A673 (cell line): ENCODE data around the gene ADAM8. TPM values are rescaled to one million over a fixed set of nuclear protein-coding genes. Genes with fewer than 3 reads are reported as not detected.

Experiments
- BruUV-seq: library from RNA; stranded (reverse); fragments of 400-500 nt; replicated peaks from 2 replicates; lab custom pipeline; 2021; lab: Mats Ljungman, UMichigan
- CTCF ChIA-PET: fragments of 300-600 bp; sonication (Branson Sonifier 250); formaldehyde crosslinking; loops from one replicate; lab custom pipeline; 2022; ENCODE audit warnings: antibody characterized with exemption; lab: Charles Lee
- POLR2A ChIA-PET: fragments of 300-600 bp; sonication (Branson Sonifier 250); formaldehyde crosslinking; loops from one replicate; lab custom pipeline; 2022; ENCODE audit warnings: antibody characterized with exemption; ENCODE audit not compliant: low non-redundant PET; lab: Charles Lee
- DNase-seq: peaks from one replicate; pipeline ENCODE4 v3.0.0-alpha.2; 2015; ENCODE audit warnings: low spot score
- H3K27ac ChIP-seq: fragments of 200-600 bp; sonication (generic); 2 replicates; pipeline ENCODE4 v1.5.1; 2016; ENCODE audit warnings: mixed run types, low read depth, mild to moderate bottlenecking, mixed read lengths, antibody characterized with exemption, low read length; ENCODE audit not compliant: poor library complexity, severe bottlenecking
- H3K27me3 ChIP-seq: fragments of 200-600 bp; sonication (generic); replicated peaks from 2 replicates; pipeline ENCODE4 v1.6.1; 2017; ENCODE audit warnings: mixed run types, low read depth, mild to moderate bottlenecking, mixed read lengths, antibody characterized with exemption, low read length; ENCODE audit not compliant: insufficient read depth, poor library complexity
- H3K36me3 ChIP-seq: fragments of 200-600 bp; sonication (generic); 2 replicates; pipeline ENCODE4 v1.6.1; 2016; ENCODE audit warnings: mixed run types, mild to moderate bottlenecking, mixed read lengths, antibody characterized with exemption, low read length; ENCODE audit not compliant: insufficient read depth, poor library complexity, severe bottlenecking
- H3K4me1 ChIP-seq: fragments of 200-600 bp; sonication (generic); 2 replicates; pipeline ENCODE4 v1.6.1; 2017; ENCODE audit warnings: mixed run types, mild to moderate bottlenecking, mixed read lengths, antibody characterized with exemption, low read length; ENCODE audit not compliant: insufficient read depth, poor library complexity, severe bottlenecking
- H3K4me3 ChIP-seq: fragments of 200-600 bp; sonication (generic); 2 replicates; pipeline ENCODE4 v1.5.1; 2016; ENCODE audit warnings: low read depth, mixed run types, mild to moderate bottlenecking, mixed read lengths, low read length; ENCODE audit not compliant: poor library complexity, severe bottlenecking
- H3K9me3 ChIP-seq: fragments of 200-600 bp; sonication (generic); 2 replicates; pipeline ENCODE4 v1.6.1; 2016; ENCODE audit warnings: mixed run types, low read depth, mild to moderate bottlenecking, mixed read lengths, antibody characterized with exemption, low read length; ENCODE audit not compliant: poor library complexity, severe bottlenecking
- CTCF ChIP-seq: fragments of 300-800, 200-600 bp; sonication (generic); conservative IDR thresholded peaks from 2 replicates; pipeline ENCODE4 v1.5.1; 2017; ENCODE audit warnings: low read depth, mild to moderate bottlenecking, antibody characterized with exemption, low read length, moderate library complexity, mixed read lengths
- EZH2 ChIP-seq: fragments of 200-600 bp; sonication (generic); IDR thresholded peaks from 2 replicates; pipeline ENCODE4 v1.6.1; 2017; ENCODE audit warnings: borderline replicate concordance, low read depth, mild to moderate bottlenecking, mixed read lengths, antibody characterized with exemption, low read length; ENCODE audit not compliant: poor library complexity, severe bottlenecking
- intact Hi-C: fragments of 100-400 bp; cut with micrococcal nuclease; formaldehyde crosslinking; loops from one replicate; pipeline ENCODE4 v1.10.0; 2022; ENCODE audit not compliant: unreplicated experiment
- total RNA-seq: library from RNA; stranded (reverse); gene quantifications from 2 replicates; pipeline ENCODE4 v1.2.3, GENCODE V29; 2021

ADAM8 gene
- total RNA-seq, 1 experiment from 2014 or later: 1.2 TPM

- Histone ChIP-seq H3K4me3 (no peak overlapping the region), H3K27ac (no peak overlapping the region), H3K36me3 (no peaks in the 10 kb centered on the region), H3K4me1 (no peaks in the 10 kb centered on the region), H3K9me3 (no peaks in the 10 kb centered on the region), H3K27me3 (peaks cover under 1% of the 10 kb centered on the region)
- no TSS peak for BruUV-seq
- ChIA-PET CTCF (no interaction called here), POLR2A (no interaction called here)
- DNase-seq: no peak
- TF ChIP-seq CTCF (no peak), EZH2 (no peak)
- intact Hi-C loops: no loop called here
Measured at GRCh38 chr10:133270204-133270603, 6.5 kb downstream of the ADAM8 start.

- BruUV-seq: no TSS peak
Measured at GRCh38 chr10:133269367-133269766, 7.3 kb downstream of the ADAM8 start.

GRCh38 chr10:133268532-133268931 lies 8.1 kb downstream of the ADAM8 start:
- H3K9me3 ChIP-seq: no peaks in the 10 kb centered on the region
- no TSS peak for BruUV-seq
- no peaks in the 10 kb centered on the region for H3K4me1 ChIP-seq
- intact Hi-C loops: no loop called here
- H3K36me3 ChIP-seq: no peaks in the 10 kb centered on the region
- CTCF ChIA-PET: no interaction called here
- H3K27ac ChIP-seq: no peak overlapping the region
- POLR2A ChIA-PET: no interaction called here
- DNase-seq: no peak
- H3K27me3 ChIP-seq: no peaks in the 10 kb centered on the region
- TF ChIP-seq CTCF (no peak), EZH2 (no peak)
- H3K4me3 ChIP-seq: no peak overlapping the region

More at GRCh38 chr10:133269367-133269766, 7.3 kb downstream of the ADAM8 start:
- Histone ChIP-seq H3K9me3 (no peaks in the 10 kb centered on the region), H3K27ac (no peak overlapping the region), H3K27me3 (no peaks in the 10 kb centered on the region), H3K4me3 (no peak overlapping the region), H3K36me3 (no peaks in the 10 kb centered on the region), H3K4me1 (no peaks in the 10 kb centered on the region)
- ChIA-PET CTCF (no interaction called here), POLR2A (no interaction called here)
- intact Hi-C loops: no loop called here
- TF ChIP-seq EZH2 (no peak), CTCF (no peak)
- DNase-seq: no peak
